Hepatocyte (in vitro differentiated cells): ENCODE results near the gene TBC1D1.

ENCODE experiments used
- EZH2 ChIP-seq: fragments of 200-600 bp; sonication (generic); IDR thresholded peaks from 2 replicates; pipeline ENCODE4 v1.6.1; 2016; ENCODE audit warnings: antibody characterized with exemption, mild to moderate bottlenecking, borderline replicate concordance
- TF ChIP-seq, protein P1 (sequence below): fragments of 200-600 bp; sonication (generic); IDR thresholded peaks from 2 replicates; pipeline ENCODE4 v1.5.1; 2016; ENCODE audit warnings: antibody characterized with exemption, mild to moderate bottlenecking; ENCODE audit not compliant: poor library complexity

DNA sequence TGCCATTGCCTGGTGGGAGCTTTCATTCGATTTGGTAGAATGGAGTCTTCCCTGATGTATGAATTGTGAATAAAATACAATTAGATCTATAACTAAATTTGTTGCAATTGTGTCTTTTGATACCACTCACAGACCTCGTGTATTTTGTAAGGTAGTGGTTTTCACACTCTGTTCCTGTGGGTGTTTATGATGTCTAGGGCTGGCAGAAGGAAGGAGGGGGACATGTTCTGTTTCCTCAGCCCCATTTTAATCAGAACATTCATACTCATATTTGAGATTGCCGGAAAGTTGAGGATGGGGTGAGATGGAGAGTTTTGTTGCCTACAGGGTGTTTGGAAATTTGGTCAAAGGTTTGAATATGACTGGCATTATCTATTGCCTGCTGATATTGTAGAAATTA lies 112.2 kb downstream of the TBC1D1 start:
- TF ChIP-seq, protein P1, sequence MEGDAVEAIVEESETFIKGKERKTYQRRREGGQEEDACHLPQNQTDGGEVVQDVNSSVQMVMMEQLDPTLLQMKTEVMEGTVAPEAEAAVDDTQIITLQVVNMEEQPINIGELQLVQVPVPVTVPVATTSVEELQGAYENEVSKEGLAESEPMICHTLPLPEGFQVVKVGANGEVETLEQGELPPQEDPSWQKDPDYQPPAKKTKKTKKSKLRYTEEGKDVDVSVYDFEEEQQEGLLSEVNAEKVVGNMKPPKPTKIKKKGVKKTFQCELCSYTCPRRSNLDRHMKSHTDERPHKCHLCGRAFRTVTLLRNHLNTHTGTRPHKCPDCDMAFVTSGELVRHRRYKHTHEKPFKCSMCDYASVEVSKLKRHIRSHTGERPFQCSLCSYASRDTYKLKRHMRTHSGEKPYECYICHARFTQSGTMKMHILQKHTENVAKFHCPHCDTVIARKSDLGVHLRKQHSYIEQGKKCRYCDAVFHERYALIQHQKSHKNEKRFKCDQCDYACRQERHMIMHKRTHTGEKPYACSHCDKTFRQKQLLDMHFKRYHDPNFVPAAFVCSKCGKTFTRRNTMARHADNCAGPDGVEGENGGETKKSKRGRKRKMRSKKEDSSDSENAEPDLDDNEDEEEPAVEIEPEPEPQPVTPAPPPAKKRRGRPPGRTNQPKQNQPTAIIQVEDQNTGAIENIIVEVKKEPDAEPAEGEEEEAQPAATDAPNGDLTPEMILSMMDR = no peak
- no peak for TF ChIP-seq EZH2
